ENCODE results near the gene ZBTB7B. TPM values are rescaled to one million over a fixed set of nuclear protein-coding genes. Genes with fewer than 3 reads are reported as not detected.

ZBTB7B gene
- total and polyA plus RNA-seq, 2 donors (not counting 1 experiment from before 2014, with no cell fraction given): 55.7 to 67.3 TPM

DNA sequence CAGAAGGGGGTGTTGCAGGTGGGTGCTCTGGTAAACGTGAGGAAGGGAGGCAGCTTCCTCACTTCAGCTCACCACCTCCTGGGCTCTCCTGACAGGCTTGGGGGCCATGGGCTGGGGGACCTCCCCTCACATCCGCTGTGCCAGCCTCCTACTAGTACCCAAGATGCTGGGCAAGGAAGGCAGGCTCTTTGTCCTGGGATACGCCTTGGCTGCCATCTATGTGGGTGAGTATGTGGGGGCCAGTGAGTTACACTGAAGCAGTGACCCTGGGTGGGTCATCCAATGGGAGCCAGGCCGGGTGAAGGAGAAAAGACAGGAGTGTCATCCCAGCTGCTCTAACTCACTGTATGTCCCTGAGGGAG lies 36.7 kb downstream of the ZBTB7B start:
- no peaks in the 10 kb centered on the region for H3K9me3 Mint-ChIP-seq (ENCODE audit: insufficient read depth)
- Histone ChIP-seq H3K4me2 (replicated peaks; ENCODE audit: low read depth, low read length, poor library complexity, severe bottlenecking) (no peak overlapping the region), H3K27me3 (replicated peaks in 1 of 4; ENCODE audit: control extremely low read depth in 1 of 4, control insufficient read depth in 3 of 4, insufficient read depth in 4 of 4, low read length in 3 of 4) (peaks cover 0 to 17% (median 0%) of the 10 kb centered on the region in 4 experiments), H3K27ac (ENCODE audit: low read length in 2 of 2) (no peak overlapping the region), H2AFZ (ENCODE audit: insufficient read depth, low read depth, low read length, poor library complexity, severe bottlenecking) (no peak overlapping the region), H4K20me1 (ENCODE audit: control insufficient read depth, insufficient read depth, low read length, poor library complexity, severe bottlenecking) (no peaks in the 10 kb centered on the region), H3K36me3 (replicated peaks in 1 of 2; ENCODE audit: control extremely low read depth in 1 of 2, control insufficient read depth in 1 of 2, extremely low read depth in 1 of 2, insufficient read depth in 2 of 2, low read length in 1 of 2) (no peaks in the 10 kb centered on the region), H3K4me1 (ENCODE audit: control insufficient read depth in 2 of 2, insufficient read depth in 2 of 2, low read length in 2 of 2) (no peaks in the 10 kb centered on the region), H3K9me3 (ENCODE audit: control extremely low read depth in 1 of 3, control insufficient read depth in 2 of 3, insufficient read depth in 1 of 3, low read length in 2 of 3) (no peaks in the 10 kb centered on the region), H3K79me2 (ENCODE audit: control insufficient read depth, insufficient read depth, low read length) (no peaks in the 10 kb centered on the region), H3K4me3 (ENCODE audit: control extremely low read depth in 1 of 5, extremely low read depth in 1 of 5, insufficient read depth in 1 of 5, low read depth in 2 of 5, low read length in 4 of 5) (no peak overlapping the region), H3K9ac (ENCODE audit: low read length) (no peak overlapping the region)
- ATAC-seq (ENCODE audit: low read depth) (no peak), DNase-seq (no peak)
- CTCF ChIA-PET: interaction anchor here (0.9 to 1.3 kb wide), 4 partner anchors 22 to 480 kb away, joined by 3 to 4 read pairs (median 3); no protein-coding TSS in a partner anchor
- peaks cover 14% of the 10 kb centered on the region for H3K27me3 Mint-ChIP-seq
- no peak for TF ChIP-seq EZH2 (IDR thresholded peaks at IDR 0.05; ENCODE audit: borderline replicate concordance, insufficient read depth, low read depth, low read length, poor library complexity, severe bottlenecking)
- TF ChIP-seq, protein P1, sequence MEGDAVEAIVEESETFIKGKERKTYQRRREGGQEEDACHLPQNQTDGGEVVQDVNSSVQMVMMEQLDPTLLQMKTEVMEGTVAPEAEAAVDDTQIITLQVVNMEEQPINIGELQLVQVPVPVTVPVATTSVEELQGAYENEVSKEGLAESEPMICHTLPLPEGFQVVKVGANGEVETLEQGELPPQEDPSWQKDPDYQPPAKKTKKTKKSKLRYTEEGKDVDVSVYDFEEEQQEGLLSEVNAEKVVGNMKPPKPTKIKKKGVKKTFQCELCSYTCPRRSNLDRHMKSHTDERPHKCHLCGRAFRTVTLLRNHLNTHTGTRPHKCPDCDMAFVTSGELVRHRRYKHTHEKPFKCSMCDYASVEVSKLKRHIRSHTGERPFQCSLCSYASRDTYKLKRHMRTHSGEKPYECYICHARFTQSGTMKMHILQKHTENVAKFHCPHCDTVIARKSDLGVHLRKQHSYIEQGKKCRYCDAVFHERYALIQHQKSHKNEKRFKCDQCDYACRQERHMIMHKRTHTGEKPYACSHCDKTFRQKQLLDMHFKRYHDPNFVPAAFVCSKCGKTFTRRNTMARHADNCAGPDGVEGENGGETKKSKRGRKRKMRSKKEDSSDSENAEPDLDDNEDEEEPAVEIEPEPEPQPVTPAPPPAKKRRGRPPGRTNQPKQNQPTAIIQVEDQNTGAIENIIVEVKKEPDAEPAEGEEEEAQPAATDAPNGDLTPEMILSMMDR (IDR thresholded peaks at IDR 0.05): no peak
- intact Hi-C loops (cut with micrococcal nuclease): no loop called here
- H3K4me3 Mint-ChIP-seq: no peak overlapping the region
- H3K27ac Mint-ChIP-seq: no peak overlapping the region
- POLR2A ChIA-PET: interaction anchor here (0.7 kb wide), 1 partner anchor 56 kb away, joined by 6 read pairs; the partner anchor contains the start of gene FLAD1
- WGBS (ENCODE audit: insufficient coverage): 50% methylated on average over 2 of the region's 4 CpGs
- H3K4me1 Mint-ChIP-seq: no peaks in the 10 kb centered on the region

DNA sequence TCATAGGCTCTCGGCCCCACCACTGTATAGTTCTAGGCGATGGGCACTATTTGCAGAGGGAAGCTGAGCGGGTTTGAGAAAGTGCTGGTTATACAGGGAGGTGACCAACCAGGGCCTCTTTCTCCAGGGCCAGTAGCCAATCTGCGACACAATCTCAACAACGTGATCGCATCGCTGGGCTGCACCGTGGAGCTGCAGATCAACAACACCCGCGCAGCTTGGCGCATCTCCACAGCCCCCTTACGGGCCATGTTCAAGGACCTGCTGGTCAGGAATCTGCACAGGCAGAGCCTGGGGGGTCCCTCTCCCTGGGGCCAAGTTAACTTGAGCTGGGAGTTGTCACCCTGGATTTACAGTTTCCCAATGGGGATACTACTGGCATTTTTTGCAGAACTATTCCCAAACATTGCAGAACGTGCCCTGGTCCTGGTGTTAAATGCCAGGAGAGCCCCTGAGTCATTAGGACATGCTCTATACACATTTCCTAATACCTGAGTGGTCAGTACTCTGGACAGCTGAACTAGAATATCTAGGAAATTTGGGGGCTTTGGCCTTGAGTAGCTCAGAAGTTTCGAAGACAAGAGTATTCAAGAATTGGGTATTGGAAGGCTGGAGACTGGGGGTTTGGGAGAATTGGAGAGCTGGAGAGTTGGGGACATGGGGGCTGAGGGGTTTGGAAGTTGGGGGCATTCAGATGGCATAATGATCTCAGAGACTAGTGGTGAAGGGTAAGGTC lies 37.9 kb downstream of the ZBTB7B start:
- Mint-ChIP-seq H3K27ac (no peak overlapping the region), H3K4me3 (no peak overlapping the region), H3K9me3 (ENCODE audit: insufficient read depth) (no peaks in the 10 kb centered on the region), H3K27me3 (peaks cover 14% of the 10 kb centered on the region), H3K4me1 (peaks cover 7% of the 10 kb centered on the region)
- ChIA-PET POLR2A (no interaction called here), CTCF (interaction anchor here (1.0 to 16.6 kb wide), 7 partner anchors 10 to 104 kb away, joined by 3 to 370 read pairs (median 6); partner anchors contain the start of genes ADAM15, EFNA4, PBXIP1 and PMVK)
- peaks cover 0 to 17% (median 0%) of the 10 kb centered on the region in 4 experiments for H3K27me3 ChIP-seq (replicated peaks in 1 of 4; ENCODE audit: control extremely low read depth in 1 of 4, control insufficient read depth in 3 of 4, insufficient read depth in 4 of 4, low read length in 3 of 4)
- no peaks in the 10 kb centered on the region for H3K9me3 ChIP-seq (ENCODE audit: control extremely low read depth in 1 of 3, control insufficient read depth in 2 of 3, insufficient read depth in 1 of 3, low read length in 2 of 3)
- no peaks in the 10 kb centered on the region for H3K79me2 ChIP-seq (ENCODE audit: control insufficient read depth, insufficient read depth, low read length)
- no peaks in the 10 kb centered on the region for H4K20me1 ChIP-seq (ENCODE audit: control insufficient read depth, insufficient read depth, low read length, poor library complexity, severe bottlenecking)
- no peak overlapping the region for H2AFZ ChIP-seq (ENCODE audit: insufficient read depth, low read depth, low read length, poor library complexity, severe bottlenecking)
- no peaks in the 10 kb centered on the region for H3K36me3 ChIP-seq (replicated peaks in 1 of 2; ENCODE audit: control extremely low read depth in 1 of 2, control insufficient read depth in 1 of 2, extremely low read depth in 1 of 2, insufficient read depth in 2 of 2, low read length in 1 of 2)
- no peak for ATAC-seq (ENCODE audit: low read depth)
- no peak overlapping the region for H3K4me2 ChIP-seq (replicated peaks; ENCODE audit: low read depth, low read length, poor library complexity, severe bottlenecking)
- H3K4me3 ChIP-seq (ENCODE audit: control extremely low read depth in 1 of 5, extremely low read depth in 1 of 5, insufficient read depth in 1 of 5, low read depth in 2 of 5, low read length in 4 of 5): no peak overlapping the region
- DNase-seq: no peak
- H3K27ac ChIP-seq (ENCODE audit: low read length in 2 of 2): no peak overlapping the region
- intact Hi-C loops (cut with micrococcal nuclease): no loop called here
- H3K9ac ChIP-seq (ENCODE audit: low read length): no peak overlapping the region
- TF ChIP-seq, protein P1 (IDR thresholded peaks at IDR 0.05): no peak
- no peak for TF ChIP-seq EZH2 (IDR thresholded peaks at IDR 0.05; ENCODE audit: borderline replicate concordance, insufficient read depth, low read depth, low read length, poor library complexity, severe bottlenecking)
- H3K4me1 ChIP-seq (ENCODE audit: control insufficient read depth in 2 of 2, insufficient read depth in 2 of 2, low read length in 2 of 2): no peaks in the 10 kb centered on the region
- WGBS (ENCODE audit: insufficient coverage): 95% methylated on average over 13 of the region's 14 CpGs
